22Rv1 (cell line): ENCODE measurements around the gene EIF2S2.

Source experiments
- CTCF ChIP-seq: fragments of 450-650 bp; IDR thresholded peaks from 2 replicates; pipeline ENCODE4 v1.5.1; 2017; ENCODE audit warnings: mild to moderate bottlenecking
- ZFX ChIP-seq: fragments of 450-650 bp; IDR thresholded peaks from 2 replicates; pipeline ENCODE4 v1.6.1; 2017; ENCODE audit warnings: antibody characterized with exemption, borderline replicate concordance

DNA sequence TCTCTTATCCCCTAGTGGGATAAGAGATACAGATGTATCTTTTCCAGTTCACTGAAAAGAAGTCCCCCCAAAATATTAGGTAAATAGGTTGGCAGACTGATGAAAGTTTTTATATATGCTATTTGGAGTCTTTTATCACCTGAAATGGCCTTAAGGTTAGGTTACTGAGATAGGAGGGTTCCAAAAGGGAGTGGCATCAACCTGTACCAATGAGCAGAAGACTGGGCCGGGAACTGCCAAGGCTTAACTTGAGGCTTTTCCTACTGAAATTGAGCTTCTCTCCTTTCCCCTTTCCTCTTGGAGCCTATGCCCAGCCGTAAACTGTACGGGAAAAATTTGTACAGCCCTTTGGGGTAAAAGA lies 42.0 kb downstream of the EIF2S2 start:
- TF ChIP-seq CTCF (peak; percentile 26), ZFX (no peak)
